NOMO-1 treated with dmso at 0.1 percent for 144 hours (cell line): ENCODE data around the gene ATOX1.
"Not testable (repeated sequence)": the region's sequence is repeated elsewhere in the genome, so short reads cannot be mapped to it uniquely, and the experiment has no call there.

ENCODE experiments used
- DNase-seq: peaks from one replicate; lab custom pipeline; 2025; ENCODE audit not compliant: unreplicated experiment; lab: John Stamatoyannopoulos, UW

ATOX1 gene, protein sequence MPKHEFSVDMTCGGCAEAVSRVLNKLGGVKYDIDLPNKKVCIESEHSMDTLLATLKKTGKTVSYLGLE

DNA sequence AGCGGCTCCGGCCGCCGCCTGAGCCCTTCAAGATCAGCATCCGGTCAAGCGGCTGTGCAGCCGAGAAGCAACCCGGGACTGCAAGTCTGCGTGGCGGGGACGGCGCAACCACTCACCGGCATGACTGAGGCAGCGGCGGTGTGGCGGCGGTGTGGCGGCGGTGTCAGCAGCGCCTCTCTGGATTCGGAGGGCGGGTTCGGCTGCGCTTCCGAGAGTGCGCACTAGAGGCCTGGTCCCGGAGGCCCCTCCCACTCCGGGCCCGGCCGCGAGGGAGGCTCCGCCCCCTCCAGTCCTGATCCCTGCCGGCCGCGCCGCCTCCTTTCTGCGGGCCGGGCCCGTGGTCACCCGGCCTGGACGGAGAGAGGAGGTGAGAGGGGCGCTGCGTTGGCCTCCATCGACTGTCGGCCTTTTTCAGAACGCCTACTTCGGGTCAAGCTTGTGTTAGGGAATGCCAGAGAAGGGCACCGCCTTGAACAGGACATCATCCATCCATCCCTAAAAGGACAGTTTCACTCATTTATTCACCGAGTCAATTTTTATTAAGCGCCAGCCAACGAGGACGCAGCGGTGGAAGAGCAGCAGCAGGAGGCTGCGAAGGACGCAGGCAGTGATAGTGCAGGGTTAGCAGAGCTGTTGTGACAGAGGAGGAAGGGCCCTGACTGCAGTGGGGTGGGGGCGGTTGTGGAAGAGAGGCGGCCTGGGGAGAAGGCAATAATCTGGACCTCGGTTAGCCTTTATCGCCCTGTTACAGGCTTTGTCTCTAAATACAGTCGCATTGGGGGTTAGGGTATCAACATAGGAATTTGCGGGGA is at the start of gene ATOX1:
Gene ATOX1 (minus strand): TSS at position 202 of the 812 bp plus-strand sequence. CDS start 80 bp downstream, at position 122.
- DNase-seq, result peak; percentile 78

GRCh38 chr5:151805414-151806223 is 47.2 kb upstream of the ATOX1 start:
- DNase-seq, result no peak

GRCh38 chr5:151800532-151800931 is 42.1 kb upstream of the ATOX1 start:
- no peak for DNase-seq

GRCh38 chr5:151799407-151799806 is 41.0 kb upstream of the ATOX1 start:
- no peak for DNase-seq

- no peak for DNase-seq
Observed at GRCh38 chr5:151798674-151799073, 40.2 kb upstream of the ATOX1 start.

- DNase-seq, result no peak
Observed at GRCh38 chr5:151795426-151795825, 37.0 kb upstream of the ATOX1 start.

GRCh38 chr5:151793358-151793757 is 34.9 kb upstream of the ATOX1 start:
- DNase-seq, result no peak

GRCh38 chr5:151787817-151788216 is 29.4 kb upstream of the ATOX1 start:
- DNase-seq, result no peak

GRCh38 chr5:151786468-151786867 is 28.0 kb upstream of the ATOX1 start:
- no peak for DNase-seq

DNA sequence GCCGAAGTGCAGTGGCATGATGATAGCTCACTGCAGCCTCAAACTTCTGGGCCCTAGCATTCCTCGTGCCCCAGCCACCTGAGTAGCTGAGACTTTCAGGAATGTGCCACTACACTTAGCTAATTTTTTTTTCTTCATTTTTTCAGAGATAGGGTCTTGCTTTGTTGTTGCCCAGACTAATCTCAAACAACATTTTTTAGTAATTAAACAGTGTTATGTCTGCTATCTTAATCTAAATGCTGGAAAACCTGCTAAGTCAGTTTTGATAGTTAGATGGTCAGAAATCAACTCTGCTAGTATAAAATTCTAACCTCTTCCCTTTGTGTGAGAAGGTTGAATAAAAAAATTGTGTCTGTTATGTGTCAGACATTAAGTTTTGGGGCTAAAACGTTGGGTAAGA is 25.7 kb upstream of the ATOX1 start:
- DNase-seq, result no peak

GRCh38 chr5:151783664-151784063 is 25.2 kb upstream of the ATOX1 start:
- DNase-seq, result not testable (repeated sequence)

GRCh38 chr5:151781201-151781600 is 22.8 kb upstream of the ATOX1 start:
- DNase-seq, result no peak

GRCh38 chr5:151780348-151780747 is 21.9 kb upstream of the ATOX1 start:
- DNase-seq, result no peak

GRCh38 chr5:151779531-151780125 is 21.2 kb upstream of the ATOX1 start:
- DNase-seq, result no peak

DNA sequence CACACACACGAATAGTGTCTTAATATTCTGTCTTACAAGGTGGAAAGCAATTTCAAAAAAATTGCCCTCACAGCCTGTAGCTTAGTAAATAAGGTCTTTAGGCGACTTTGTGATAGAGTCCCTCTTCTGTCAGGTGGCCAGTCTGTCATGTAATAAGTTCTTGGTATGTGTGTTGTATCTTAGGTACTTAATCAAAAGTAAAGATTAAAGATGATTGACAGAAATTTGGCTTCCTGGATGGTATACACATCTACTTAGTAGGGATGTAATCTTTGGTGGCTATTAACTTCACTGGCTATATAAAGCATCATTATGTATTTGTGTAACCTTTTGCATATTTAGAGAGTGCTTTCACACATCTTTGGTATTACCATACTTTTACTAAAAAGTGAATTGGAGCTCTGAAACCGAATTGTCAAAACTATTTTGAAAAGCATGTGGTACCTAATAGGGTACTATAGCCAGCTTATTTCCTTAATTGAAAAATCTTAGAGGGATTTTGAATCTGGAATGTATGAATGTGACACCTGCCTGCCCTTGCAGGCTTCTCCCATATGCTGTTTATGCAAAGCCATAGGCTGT is 16.7 kb upstream of the ATOX1 start:
- DNase-seq, result no peak

DNA sequence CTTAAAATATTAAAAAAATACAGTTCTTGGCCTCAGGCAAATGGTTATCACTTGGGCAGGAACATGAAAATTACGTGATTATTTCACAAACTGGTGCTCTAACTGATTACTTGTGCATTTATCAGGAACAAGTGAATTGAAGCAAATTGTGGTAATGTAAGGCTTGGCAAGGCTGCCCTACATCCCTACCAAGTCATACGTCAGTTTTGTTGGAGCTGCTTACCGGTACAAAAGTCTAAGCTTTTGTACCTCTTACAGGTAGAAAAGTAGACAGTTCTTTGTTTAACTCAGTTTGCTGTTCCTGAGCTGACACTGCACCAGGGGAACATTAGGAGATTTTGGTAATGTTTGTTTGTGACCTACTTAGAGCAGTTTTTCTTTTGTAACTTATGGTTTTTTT is 15.5 kb upstream of the ATOX1 start:
- DNase-seq, result no peak

GRCh38 chr5:151772846-151773561 is 14.6 kb upstream of the ATOX1 start:
- DNase-seq, result no peak

GRCh38 chr5:151772029-151772845 is 13.8 kb upstream of the ATOX1 start:
- DNase-seq, result no peak

DNA sequence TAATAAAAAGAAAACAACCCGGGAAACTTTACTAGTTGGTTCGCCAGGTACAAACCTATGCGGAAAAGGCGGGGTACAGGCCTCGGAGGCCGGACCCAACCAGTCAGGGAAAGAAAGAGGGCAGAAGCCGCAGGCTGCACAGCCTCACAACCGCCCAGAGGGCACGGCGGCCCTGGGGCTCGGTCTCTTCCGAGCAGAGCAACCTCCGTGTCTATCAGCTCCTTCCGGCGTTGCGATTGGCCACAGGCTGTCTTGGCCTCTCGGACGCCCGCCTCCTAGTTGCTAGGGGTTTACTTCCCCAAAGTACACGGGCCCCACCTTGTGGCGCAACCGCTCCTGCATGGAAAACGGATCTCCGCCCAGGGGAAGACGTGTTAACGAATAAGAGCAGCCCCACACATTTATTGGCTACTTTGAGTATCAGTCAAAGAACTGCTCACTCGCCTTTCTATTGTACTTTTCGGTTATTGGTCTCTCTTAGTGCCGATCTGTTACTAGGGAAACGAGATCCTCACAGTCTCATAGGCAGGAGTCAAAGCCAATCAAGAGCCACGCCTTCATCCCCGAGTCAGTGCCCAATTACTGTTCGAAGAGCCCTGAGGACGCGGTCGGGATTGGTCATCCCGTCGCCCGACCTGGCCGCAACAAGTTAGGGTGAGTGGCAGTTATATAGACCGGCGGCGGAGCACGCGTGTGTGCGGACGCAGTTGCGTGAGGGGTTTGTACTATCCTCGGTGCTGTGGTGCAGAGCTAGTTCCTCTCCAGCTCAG is 13.0 kb upstream of the ATOX1 start, which contains the start of gene G3BP1:
Gene G3BP1 (plus strand): TSS at position 696 of the 770 bp plus-strand sequence. CDS start 14,667 bp downstream, outside the sequence.
- DNase-seq, result peak; percentile 100
